HT1080 (cell line): ENCODE measurements around the gene PRKCQ. TPM values are rescaled to one million over a fixed set of nuclear protein-coding genes. Genes with fewer than 3 reads are reported as not detected.
"Not testable (repeated sequence)": the region's sequence is repeated elsewhere in the genome, so short reads cannot be mapped to it uniquely, and the experiment has no call there.

ENCODE experiments used
- DNase-seq: peaks from one replicate; pipeline ENCODE4 v3.0.0-alpha.2; 2015; ENCODE audit warnings: low read depth
- total RNA-seq: library from RNA; depleted of rRNA; stranded (reverse); fragments of >200 nt; shearing (Covaris generic); gene quantifications from 2 replicates; pipeline ENCODE4 v1.2.3, GENCODE V29; 2014

The PRKCQ gene
- total RNA-seq, 1 experiment from 2014 or later: 0.16 TPM

GRCh38 chr10:6493521-6494441 is 86.3 kb downstream of the PRKCQ start:
- peak; percentile 65 for DNase-seq

- no peak for DNase-seq
These were observed 87.2 kb downstream of the PRKCQ start for GRCh38 chr10:6492896-6493295.

- DNase-seq: no peak
These were observed 88.1 kb downstream of the PRKCQ start for GRCh38 chr10:6491841-6492609.

- DNase-seq: no peak
These were observed 89.5 kb downstream of the PRKCQ start for GRCh38 chr10:6490614-6491013.

GRCh38 chr10:6487920-6488319 is 92.2 kb downstream of the PRKCQ start:
- no peak for DNase-seq

GRCh38 chr10:6486309-6486708 is 93.8 kb downstream of the PRKCQ start:
- DNase-seq: no peak

- no peak for DNase-seq
These were observed 97.2 kb downstream of the PRKCQ start for GRCh38 chr10:6482737-6483357.

- no peak for DNase-seq
These were observed 101.4 kb downstream of the PRKCQ start for GRCh38 chr10:6478722-6479121.

GRCh38 chr10:6476989-6477388 is 103.1 kb downstream of the PRKCQ start:
- DNase-seq: no peak

- no peak for DNase-seq
These were observed 105.2 kb downstream of the PRKCQ start for GRCh38 chr10:6474871-6475270.

- no peak for DNase-seq
These were observed 106.1 kb downstream of the PRKCQ start for GRCh38 chr10:6473901-6474370.

GRCh38 chr10:6473430-6473829 is 106.6 kb downstream of the PRKCQ start:
- DNase-seq: no peak

GRCh38 chr10:6472710-6473005 is 107.4 kb downstream of the PRKCQ start:
- not testable (repeated sequence) for DNase-seq

GRCh38 chr10:6470894-6471618 is 109.0 kb downstream of the PRKCQ start:
- DNase-seq: no peak

- no peak for DNase-seq
These were observed 110.4 kb downstream of the PRKCQ start for GRCh38 chr10:6469661-6470060.

GRCh38 chr10:6465854-6466601 is 114.0 kb downstream of the PRKCQ start:
- DNase-seq: no peak

- no peak for DNase-seq
These were observed 114.6 kb downstream of the PRKCQ start for GRCh38 chr10:6465437-6465836.

- DNase-seq: no peak
These were observed 115.1 kb downstream of the PRKCQ start for GRCh38 chr10:6464862-6465430.

- no peak for DNase-seq
These were observed 116.7 kb downstream of the PRKCQ start for GRCh38 chr10:6463366-6463765.

- DNase-seq: peak; percentile 32
These were observed 118.1 kb downstream of the PRKCQ start for GRCh38 chr10:6461961-6462360.
